HCT116 (cell line): ENCODE data around the gene EXOC6B. TPM values are rescaled to one million over a fixed set of nuclear protein-coding genes. Genes with fewer than 3 reads are reported as not detected.

Experiments
- ATAC-seq: fragments of 200-7000 bp; cut with Tn5 transposase; 2 replicates; pipeline ENCODE4 v1.9.1; 2020; ENCODE audit warnings: mild to moderate bottlenecking, moderate library complexity
- BruUV-seq: library from RNA; stranded (reverse); fragments of 400-500 nt; replicated peaks from 2 replicates; lab custom pipeline; 2021; lab: Mats Ljungman, UMichigan
- CTCF ChIA-PET: fragments of 300-600 bp; sonication (Branson Sonifier 250); formaldehyde crosslinking; loops from one replicate; lab custom pipeline; 2021; ENCODE audit warnings: antibody characterized with exemption; lab: Charles Lee
- POLR2A ChIA-PET: fragments of 300-600, 350-600 bp; sonication (Branson Sonifier 250); formaldehyde crosslinking; loops from one replicate; lab custom pipeline; 2021; ENCODE audit warnings: antibody characterized with exemption; lab: Charles Lee
- RAD21 ChIA-PET, 2 experiments: fragments of 300-600 bp; sonication (Branson Sonifier 250); formaldehyde crosslinking; loops; one replicate each; lab custom pipeline; 2023; ENCODE audit warnings: low total read pairs in 2 of 2; ENCODE audit not compliant: uncharacterized antibody in 2 of 2, unreplicated experiment in 2 of 2, low non-redundant PET in 1 of 2; lab: Charles Lee
- DNase-seq: peaks from one replicate; pipeline ENCODE4 v3.0.0-alpha.2; 2010; ENCODE audit warnings: low read depth, low spot score
- H2AFZ ChIP-seq: fragments of 200-600 bp; shearing (Covaris generic), sonication (generic); 2 replicates; pipeline ENCODE4 v1.6.1; 2017; ENCODE audit warnings: low read depth, mixed run types, mixed read lengths, antibody characterized with exemption, low read length; ENCODE audit not compliant: poor library complexity, severe bottlenecking
- H3K27ac ChIP-seq: 2 replicates; pipeline ENCODE4 v1.5.1; 2012; ENCODE audit warnings: low read depth, low read length
- H3K27me3 ChIP-seq: fragments of 200-600 bp; sonication (generic); 2 replicates; pipeline ENCODE4 v1.6.1; 2016; ENCODE audit warnings: mixed run types, low read length, mixed read lengths; ENCODE audit not compliant: insufficient read depth
- H3K36me3 ChIP-seq, 2 experiments: fragments of 200-500 bp in 1 of 2; fragments of 200-600 bp in 1 of 2; sonication (Bioruptor generic) in 1 of 2; sonication (generic) in 1 of 2; 2 replicates each; pipeline versions ENCODE4 v1.5.1 to v1.6.1; 2014 to 2016; ENCODE audit warnings: low read length in 2 of 2, inconsistent platforms in 1 of 2, mixed read lengths in 1 of 2, mixed run types in 1 of 2; ENCODE audit not compliant: insufficient read depth in 2 of 2, control insufficient read depth in 1 of 2
- H3K4me1 ChIP-seq, 2 experiments: fragments of 200-600 bp in 1 of 2; sonication (generic) in 1 of 2; 2 replicates each; pipeline versions ENCODE4 v1.5.1 to v1.6.1; 2012 to 2017; ENCODE audit warnings: low read length in 2 of 2, inconsistent platforms in 1 of 2, mild to moderate bottlenecking in 1 of 2, mixed read lengths in 1 of 2, mixed run types in 1 of 2, moderate library complexity in 1 of 2; ENCODE audit not compliant: insufficient read depth in 2 of 2, control insufficient read depth in 1 of 2
- H3K4me2 ChIP-seq: fragments of 200-600 bp; sonication (generic); 2 replicates; pipeline ENCODE4 v1.6.1; 2017; ENCODE audit warnings: mixed run types, low read length, mixed read lengths
- H3K4me3 ChIP-seq, 2 experiments: fragments of 200-600 bp in 1 of 2; sonication (generic) in 1 of 2; replicated peaks in 1 of 2; 2 replicates each; pipeline ENCODE4 v1.5.1; 2011 to 2016; ENCODE audit warnings: low read length in 2 of 2, control low read depth in 1 of 2, low read depth in 1 of 2, mild to moderate bottlenecking in 1 of 2, mixed read lengths in 1 of 2, mixed run types in 1 of 2
- H3K79me2 ChIP-seq: fragments of 200-600 bp; sonication (generic); 2 replicates; pipeline ENCODE4 v1.6.1; 2017; ENCODE audit warnings: mild to moderate bottlenecking, mixed run types, low read length, moderate library complexity, mixed read lengths; ENCODE audit not compliant: insufficient read depth
- H3K9ac ChIP-seq: fragments of 200-600 bp; sonication (generic); 2 replicates; pipeline ENCODE4 v1.6.1; 2016; ENCODE audit warnings: low read length, mixed read lengths
- H3K9me2 ChIP-seq: fragments of 200-600 bp; sonication (generic), shearing (Covaris generic); 2 replicates; pipeline ENCODE4 v1.6.1; 2017; ENCODE audit warnings: mixed run types, mild to moderate bottlenecking, moderate library complexity; ENCODE audit not compliant: insufficient read depth
- H3K9me3 ChIP-seq, 2 experiments: fragments of 200-500 bp in 1 of 2; fragments of 200-600 bp in 1 of 2; sonication (Bioruptor generic) in 1 of 2; sonication (generic) in 1 of 2; 2 replicates each; pipeline ENCODE4 v1.6.1; 2014 to 2017; ENCODE audit warnings: low read length in 2 of 2, mixed read lengths in 2 of 2, inconsistent platforms in 1 of 2, low read depth in 1 of 2, mild to moderate bottlenecking in 1 of 2, mixed run types in 1 of 2, moderate library complexity in 1 of 2; ENCODE audit not compliant: control insufficient read depth in 1 of 2, insufficient read depth in 1 of 2
- H4K20me1 ChIP-seq: fragments of 200-600 bp; sonication (generic), shearing (Covaris generic); 2 replicates; pipeline ENCODE4 v1.6.1; 2017; ENCODE audit warnings: mixed run types, mild to moderate bottlenecking, moderate library complexity; ENCODE audit not compliant: insufficient read depth
- CBX3 ChIP-seq: IDR thresholded peaks from 2 replicates; pipeline ENCODE4 v1.6.1; 2012; ENCODE audit warnings: low read depth
- CEBPB ChIP-seq: IDR thresholded peaks from 2 replicates; pipeline ENCODE4 v1.6.1; 2012; ENCODE audit warnings: low read depth
- ELF1 ChIP-seq: IDR thresholded peaks from 2 replicates; pipeline ENCODE4 v1.6.1; 2012; ENCODE audit warnings: low read depth, borderline replicate concordance
- EZH2 ChIP-seq: fragments of 200-600 bp; sonication (generic); IDR thresholded peaks from 2 replicates; pipeline ENCODE4 v1.6.1; 2017; ENCODE audit warnings: antibody characterized with exemption, mixed run types
- EZH2phosphoT487 ChIP-seq: fragments of 200-600 bp; IDR thresholded peaks from 2 replicates; pipeline ENCODE4 v1.6.1; 2018; ENCODE audit warnings: antibody characterized with exemption, borderline replicate concordance
- POLR2AphosphoS5 ChIP-seq: IDR thresholded peaks from 2 replicates; pipeline ENCODE4 v1.6.1; 2011; ENCODE audit warnings: mild to moderate bottlenecking, low read depth, low read length, moderate library complexity
- RAD21 ChIP-seq: IDR thresholded peaks from 2 replicates; pipeline ENCODE4 v1.6.1; 2012; ENCODE audit warnings: low read depth, mild to moderate bottlenecking
- SIN3A ChIP-seq: IDR thresholded peaks from 2 replicates; pipeline ENCODE4 v1.6.1; 2012; ENCODE audit warnings: low read depth
- SRF ChIP-seq: IDR thresholded peaks from 2 replicates; pipeline ENCODE4 v1.6.1; 2012; ENCODE audit warnings: low read depth
- TCF7L2 ChIP-seq: IDR thresholded peaks from 2 replicates; pipeline ENCODE4 v1.7.0; 2011; ENCODE audit warnings: borderline replicate concordance, inconsistent platforms; ENCODE audit not compliant: insufficient read depth, insufficient read length; ENCODE audit errors: extremely low read depth
- YY1 ChIP-seq: IDR thresholded peaks from 2 replicates; pipeline ENCODE4 v1.6.1; 2011; ENCODE audit warnings: low read length, low read depth, moderate library complexity, mild to moderate bottlenecking; ENCODE audit not compliant: insufficient replicate concordance; ENCODE audit errors: extremely low read depth
- ZFX ChIP-seq: fragments of 450-650 bp; IDR thresholded peaks from 2 replicates; pipeline ENCODE4 v1.6.1; 2017
- intact Hi-C: fragments of 100-400 bp; cut with micrococcal nuclease; formaldehyde crosslinking; loops from 2 replicates; pipeline ENCODE4 v1.10.0; 2022
- total RNA-seq: library from RNA; stranded (reverse); gene quantifications from one replicate; pipeline ENCODE4 v1.2.1, GENCODE V29; 2021; ENCODE audit not compliant: unreplicated experiment
- TF ChIP-seq, protein P1 (sequence below): IDR thresholded peaks from 2 replicates; pipeline ENCODE4 v1.6.1; 2011; ENCODE audit warnings: mild to moderate bottlenecking, low read length, moderate library complexity; ENCODE audit not compliant: insufficient replicate concordance; ENCODE audit errors: extremely low read depth
- TF ChIP-seq, protein P2 (sequence below), 3 experiments: fragments of 200-600 bp in 1 of 3; sonication (generic) in 1 of 3; IDR thresholded peaks in 2 of 3; conservative IDR thresholded peaks in 1 of 3; 2 replicates each; pipeline ENCODE4 v1.5.1; 2012 to 2017; ENCODE audit warnings: low read depth in 2 of 3, low read length in 2 of 3, antibody characterized with exemption in 1 of 3, borderline replicate concordance in 1 of 3, control low read depth in 1 of 3, mild to moderate bottlenecking in 1 of 3, mixed read lengths in 1 of 3, mixed run types in 1 of 3, moderate library complexity in 1 of 3; ENCODE audit not compliant: insufficient read depth in 1 of 3
- TF ChIP-seq, protein P3 (sequence below): IDR thresholded peaks from 2 replicates; pipeline ENCODE4 v1.6.1; 2012

The EXOC6B gene
- total RNA-seq, 1 experiment from 2014 or later = 25.4 TPM

DNA sequence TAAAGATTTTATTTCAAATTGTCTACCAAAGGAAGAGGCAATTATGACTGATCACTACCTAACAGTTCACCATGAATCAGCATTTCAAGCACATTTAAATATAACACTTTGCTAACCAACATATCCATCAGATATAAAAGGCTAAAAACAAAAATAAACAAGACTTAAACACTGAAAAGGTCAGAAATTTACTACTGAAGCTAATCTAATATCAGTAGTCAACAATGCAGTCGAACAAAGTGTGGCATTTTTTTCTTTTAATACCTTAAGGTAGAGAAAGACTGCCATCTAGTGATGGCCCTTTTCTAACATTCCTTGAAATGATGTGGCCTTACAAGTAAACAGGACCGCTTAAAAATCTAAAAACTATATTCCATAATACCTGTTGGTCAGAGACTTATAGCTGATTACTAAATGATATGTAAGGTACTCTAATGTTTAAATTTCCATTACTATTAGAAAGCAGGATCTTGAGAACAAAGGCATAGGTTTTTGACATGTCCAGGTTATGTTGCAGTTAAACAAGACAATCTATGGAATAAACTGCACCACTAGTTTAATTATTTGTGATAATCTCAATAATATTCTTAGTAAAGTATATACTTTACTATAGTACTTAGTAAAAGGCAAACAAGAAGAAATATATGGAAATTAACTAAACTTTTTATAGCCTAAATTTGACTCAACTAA lies 80.0 kb downstream of the EXOC6B start (continued):
- TF ChIP-seq, protein P1, sequence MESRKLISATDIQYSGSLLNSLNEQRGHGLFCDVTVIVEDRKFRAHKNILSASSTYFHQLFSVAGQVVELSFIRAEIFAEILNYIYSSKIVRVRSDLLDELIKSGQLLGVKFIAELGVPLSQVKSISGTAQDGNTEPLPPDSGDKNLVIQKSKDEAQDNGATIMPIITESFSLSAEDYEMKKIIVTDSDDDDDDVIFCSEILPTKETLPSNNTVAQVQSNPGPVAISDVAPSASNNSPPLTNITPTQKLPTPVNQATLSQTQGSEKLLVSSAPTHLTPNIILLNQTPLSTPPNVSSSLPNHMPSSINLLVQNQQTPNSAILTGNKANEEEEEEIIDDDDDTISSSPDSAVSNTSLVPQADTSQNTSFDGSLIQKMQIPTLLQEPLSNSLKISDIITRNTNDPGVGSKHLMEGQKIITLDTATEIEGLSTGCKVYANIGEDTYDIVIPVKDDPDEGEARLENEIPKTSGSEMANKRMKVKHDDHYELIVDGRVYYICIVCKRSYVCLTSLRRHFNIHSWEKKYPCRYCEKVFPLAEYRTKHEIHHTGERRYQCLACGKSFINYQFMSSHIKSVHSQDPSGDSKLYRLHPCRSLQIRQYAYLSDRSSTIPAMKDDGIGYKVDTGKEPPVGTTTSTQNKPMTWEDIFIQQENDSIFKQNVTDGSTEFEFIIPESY = no peak
- no peak for TF ChIP-seq TCF7L2
- no peak for TF ChIP-seq CBX3
- TF ChIP-seq, all 23 proteins: peak for 3

DNA sequence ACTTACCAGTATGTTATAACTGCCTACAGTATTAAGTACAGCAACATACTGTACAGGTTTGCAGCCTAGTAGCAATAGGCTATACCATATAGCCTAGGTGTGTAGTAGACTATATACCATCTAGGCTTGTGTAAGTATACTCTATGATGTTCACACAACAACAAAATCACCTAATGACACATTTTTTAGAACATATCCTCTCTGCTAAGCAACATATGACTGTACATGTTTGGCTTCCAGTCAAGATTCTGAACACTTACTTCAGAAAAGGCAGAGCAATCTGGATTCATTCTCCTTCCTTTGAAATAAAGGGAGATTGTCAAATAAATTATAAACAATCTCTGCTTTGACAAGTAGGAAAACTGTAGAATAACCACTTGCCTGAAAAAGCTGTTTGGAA lies 81.8 kb downstream of the EXOC6B start:
- CTCF ChIA-PET = interaction anchor here (0.6 kb wide), 1 partner anchor 593 kb away, joined by 3 read pairs; no protein-coding TSS in a partner anchor
- TF ChIP-seq ZFX (no peak), YY1 (no peak), SIN3A (no peak), EZH2phosphoT487 (no peak), POLR2AphosphoS5 (no peak), ELF1 (no peak), EZH2 (no peak), SRF (no peak), CEBPB (no peak), RAD21 (no peak)
- TF ChIP-seq, protein P1 = no peak
- TF ChIP-seq, protein P2, sequence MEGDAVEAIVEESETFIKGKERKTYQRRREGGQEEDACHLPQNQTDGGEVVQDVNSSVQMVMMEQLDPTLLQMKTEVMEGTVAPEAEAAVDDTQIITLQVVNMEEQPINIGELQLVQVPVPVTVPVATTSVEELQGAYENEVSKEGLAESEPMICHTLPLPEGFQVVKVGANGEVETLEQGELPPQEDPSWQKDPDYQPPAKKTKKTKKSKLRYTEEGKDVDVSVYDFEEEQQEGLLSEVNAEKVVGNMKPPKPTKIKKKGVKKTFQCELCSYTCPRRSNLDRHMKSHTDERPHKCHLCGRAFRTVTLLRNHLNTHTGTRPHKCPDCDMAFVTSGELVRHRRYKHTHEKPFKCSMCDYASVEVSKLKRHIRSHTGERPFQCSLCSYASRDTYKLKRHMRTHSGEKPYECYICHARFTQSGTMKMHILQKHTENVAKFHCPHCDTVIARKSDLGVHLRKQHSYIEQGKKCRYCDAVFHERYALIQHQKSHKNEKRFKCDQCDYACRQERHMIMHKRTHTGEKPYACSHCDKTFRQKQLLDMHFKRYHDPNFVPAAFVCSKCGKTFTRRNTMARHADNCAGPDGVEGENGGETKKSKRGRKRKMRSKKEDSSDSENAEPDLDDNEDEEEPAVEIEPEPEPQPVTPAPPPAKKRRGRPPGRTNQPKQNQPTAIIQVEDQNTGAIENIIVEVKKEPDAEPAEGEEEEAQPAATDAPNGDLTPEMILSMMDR (IDR thresholded peaks at IDR 0.05 in 2 of 3, conservative IDR thresholded peaks at IDR 0.05 in 1 of 3; ENCODE audit: borderline replicate concordance in 1 of 3, insufficient read depth in 1 of 3, low read depth in 2 of 3, low read length in 2 of 3) = no peak
- TF ChIP-seq, protein P3, sequence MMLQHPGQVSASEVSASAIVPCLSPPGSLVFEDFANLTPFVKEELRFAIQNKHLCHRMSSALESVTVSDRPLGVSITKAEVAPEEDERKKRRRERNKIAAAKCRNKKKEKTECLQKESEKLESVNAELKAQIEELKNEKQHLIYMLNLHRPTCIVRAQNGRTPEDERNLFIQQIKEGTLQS = no peak
- Histone ChIP-seq H3K27ac (no peak overlapping the region), H3K79me2 (no peaks in the 10 kb centered on the region), H3K4me3 (no peak overlapping the region), H3K27me3 (no peaks in the 10 kb centered on the region), H2AFZ (no peak overlapping the region), H3K4me1 (peaks cover 0 to 3% of the 10 kb centered on the region in 2 experiments; a peak in 1 of 4 replicates), H3K4me2 (no peak overlapping the region), H3K9me2 (no peaks in the 10 kb centered on the region), H4K20me1 (no peaks in the 10 kb centered on the region), H3K36me3 (no peaks in the 10 kb centered on the region), H3K9ac (no peak overlapping the region), H3K9me3 (no peaks in the 10 kb centered on the region)
- POLR2A ChIA-PET = no interaction called here
- no TSS peak for BruUV-seq
- DNase-seq (no peak), ATAC-seq (no peak)
- intact Hi-C loops = loop anchor here (2.0 kb wide), 3 partner anchors 593 to 1195 kb away; no protein-coding TSS in a partner anchor
- RAD21 ChIA-PET = interaction anchor here in 1 of 2 experiments (0.7 kb wide), 1 partner anchor 808 kb away, joined by 3 read pairs; no protein-coding TSS in a partner anchor
